Gastrocnemius medialis (tissue), 4 donors: ENCODE results near the gene PFDN6. TPM values are rescaled to one million over a fixed set of nuclear protein-coding genes. Genes with fewer than 3 reads are reported as not detected.
"Not testable (repeated sequence)": the region's sequence is repeated elsewhere in the genome, so short reads cannot be mapped to it uniquely, and the experiment has no call there.

Source experiments
- ATAC-seq, 2 donors: fragments of 150-250 bp; one replicate each; pipeline ENCODE4 v1.9.1; 2016
- DNase-seq, 2 donors: peaks; one replicate each; pipeline ENCODE4 v3.0.0-alpha.2; 2019
- H3K27ac ChIP-seq, 4 donors: fragments of 200-600 bp; sonication (generic); 1 replicate in 1 of 4; 2 replicates in 3 of 4; pipeline ENCODE4 v1.5.1; 2016 to 2018; ENCODE audit warnings: mild to moderate bottlenecking in 2 of 4, moderate library complexity in 1 of 4
- H3K27me3 ChIP-seq, 3 donors: fragments of 200-600 bp; sonication (generic) in 2 of 3; 1 replicate in 1 of 3; 2 replicates in 2 of 3; pipeline versions ENCODE4 v1.5.1 to v1.6.0; 2016 to 2019; ENCODE audit warnings: mild to moderate bottlenecking in 1 of 3, moderate library complexity in 1 of 3
- H3K36me3 ChIP-seq, 2 donors: fragments of 200-600 bp; sonication (generic) in 1 of 2; one replicate each; pipeline ENCODE4 v1.5.1; 2017 to 2018
- H3K4me1 ChIP-seq, 2 donors: fragments of 200-600 bp; sonication (generic) in 1 of 2; one replicate each; pipeline ENCODE4 v1.5.1; 2016 to 2017; ENCODE audit warnings: mild to moderate bottlenecking in 2 of 2
- H3K4me3 ChIP-seq, 4 donors: fragments of 200-600 bp; sonication (generic) in 3 of 4; 1 replicate in 1 of 4; 2 replicates in 3 of 4; pipeline ENCODE4 v1.5.1; 2016 to 2019; ENCODE audit warnings: mild to moderate bottlenecking in 2 of 4
- H3K9me3 ChIP-seq, 3 donors: fragments of 200-600 bp; sonication (generic) in 2 of 3; 1 replicate in 1 of 3; 2 replicates in 2 of 3; pipeline ENCODE4 v1.5.1; 2016 to 2019
- CTCF ChIP-seq, 5 experiments: fragments of 450-650 bp in 3 of 5; fragments of 200-600 bp in 2 of 5; sonication (generic) in 2 of 5; IDR thresholded peaks in 4 of 5; conservative IDR thresholded peaks in 1 of 5; 1 replicate in 4 of 5; 2 replicates in 1 of 5; pipeline ENCODE4 v1.5.1; 2016 to 2019; ENCODE audit warnings: antibody characterized with exemption in 5 of 5, mild to moderate bottlenecking in 3 of 5, moderate library complexity in 3 of 5
- POLR2A ChIP-seq, 2 donors: fragments of 450-650 bp; IDR thresholded peaks; one replicate each; pipeline ENCODE4 v1.6.1; 2017; ENCODE audit warnings: antibody characterized with exemption in 2 of 2, mild to moderate bottlenecking in 2 of 2, moderate library complexity in 2 of 2
- in situ Hi-C, 4 donors: fragments of 200-750 bp; cut with MboI; loops; one replicate each; pipeline versions ENCODE4 v1.15.0 to v1.8.0; 2017; ENCODE audit warnings: low sequenced_read_pairs in 4 of 4
- intact Hi-C: fragments of 100-400 bp; cut with DNase I; formaldehyde crosslinking; loops from one replicate; pipeline ENCODE4 v1.15.1; 2023; ENCODE audit warnings: low total_unique reads
- total RNA-seq, 4 donors: library from RNA; depleted of rRNA; stranded (reverse); fragments of >200 nt; gene quantifications; one replicate each; pipeline versions ENCODE4 v1.1.0 to v1.2.3, GENCODE V29; 2016

Gene PFDN6
- total RNA-seq, 4 donors from 2014 or later, result 49.9 to 106 (median 76.8) TPM

GRCh38 chr6:33273129-33273923 lies 16.1 kb upstream of the PFDN6 start:
- peak overlapping the region; percentile 67 to 95 (median 80) for H3K4me3 ChIP-seq
- intact Hi-C loops (loop anchor here (2.0 to 10.0 kb wide), 3 partner anchors 25 to 1099 kb away; partner anchors contain the start of genes AGPAT1, RING1 and RNF5), in situ Hi-C loops (no loop called here)
- no peaks in the 10 kb centered on the region for H3K9me3 ChIP-seq
- peak overlapping the region; percentile 85 to 96 (median 90) for H3K27ac ChIP-seq
- H3K36me3 ChIP-seq, result peaks cover 0 to 50% of the 10 kb centered on the region in 2 donors
- no peak for DNase-seq
- H3K27me3 ChIP-seq, result no peaks in the 10 kb centered on the region
- TF ChIP-seq CTCF (IDR thresholded peaks at IDR 0.05 in 4 of 5, conservative IDR thresholded peaks at IDR 0.05 in 1 of 5) (no peak), POLR2A (IDR thresholded peaks at IDR 0.05) (no peak)
- H3K4me1 ChIP-seq, result peaks cover 52 to 61% of the 10 kb centered on the region in 2 donors
- no peak for ATAC-seq

GRCh38 chr6:33273924-33274902 lies 15.2 kb upstream of the PFDN6 start:
- Histone ChIP-seq H3K9me3 (no peaks in the 10 kb centered on the region), H3K36me3 (peaks cover 0 to 45% of the 10 kb centered on the region in 2 donors), H3K27me3 (no peaks in the 10 kb centered on the region), H3K4me3 (no peak overlapping the region), H3K27ac (no peak overlapping the region), H3K4me1 (peaks cover 55 to 70% of the 10 kb centered on the region in 2 donors)
- DNase-seq, result no peak
- in situ Hi-C loops (no loop called here), intact Hi-C loops (loop anchor here (2.0 to 10.0 kb wide), 3 partner anchors 25 to 1099 kb away; partner anchors contain the start of genes AGPAT1, RING1 and RNF5)
- no peak for ATAC-seq
- no peak for TF ChIP-seq CTCF (IDR thresholded peaks at IDR 0.05 in 4 of 5, conservative IDR thresholded peaks at IDR 0.05 in 1 of 5)
- no peak for TF ChIP-seq POLR2A (IDR thresholded peaks at IDR 0.05)

- in situ Hi-C loops (loop anchor here in 1 of 4 donors (25.0 kb wide), 1 partner anchor 1414 kb away; the partner anchor contains the start of gene NEU1), intact Hi-C loops (loop anchor here (10.0 kb wide), 1 partner anchor 1101 kb away; the partner anchor contains the start of genes AGPAT1 and RNF5)
- not testable (repeated sequence) for ATAC-seq, H3K27me3 ChIP-seq, DNase-seq, H3K9me3 ChIP-seq
- Histone ChIP-seq H3K4me1 (peaks cover 48 to 69% of the 10 kb centered on the region in 2 donors), H3K4me3 (peak overlapping the region in 3 of 4 donors; percentile 61 to 64 (median 63)), H3K27ac (peak overlapping the region in 3 of 4 donors; percentile 71 to 82 (median 81)), H3K36me3 (peaks cover 0 to 50% of the 10 kb centered on the region in 2 donors)
These were observed 13.4 kb upstream of the PFDN6 start for GRCh38 chr6:33275795-33276580.

- Histone ChIP-seq H3K4me3 (peak overlapping the region; percentile 56 to 64 (median 62)), H3K9me3 (no peaks in the 10 kb centered on the region), H3K27ac (peak overlapping the region; percentile 70 to 82 (median 76)), H3K4me1 (peaks cover 47 to 68% of the 10 kb centered on the region in 2 donors), H3K36me3 (peaks cover 0 to 50% of the 10 kb centered on the region in 2 donors), H3K27me3 (no peaks in the 10 kb centered on the region)
- ATAC-seq (no peak), DNase-seq (no peak)
- in situ Hi-C loops, result loop anchor here in 1 of 4 donors (25.0 kb wide), 1 partner anchor 1414 kb away; the partner anchor contains the start of gene NEU1
- intact Hi-C loops, result loop anchor here (10.0 kb wide), 1 partner anchor 1102 kb away; the partner anchor contains the start of genes AGPAT1 and RNF5
- TF ChIP-seq POLR2A (IDR thresholded peaks at IDR 0.05) (no peak), CTCF (IDR thresholded peaks at IDR 0.05 in 4 of 5, conservative IDR thresholded peaks at IDR 0.05 in 1 of 5) (no peak)
These were observed 12.9 kb upstream of the PFDN6 start for GRCh38 chr6:33276581-33276863.
